Common myeloid progenitor, CD34-positive (primary cell): ENCODE measurements around the gene CYFIP2.

Experiments used
- CTCF ChIA-PET: fragments of 350-600 bp; sonication (Branson Sonifier 250); formaldehyde crosslinking; loops from one replicate; lab custom pipeline; 2021; ENCODE audit warnings: antibody characterized with exemption; lab: Charles Lee
- POLR2A ChIA-PET: fragments of 350-600 bp; sonication (Branson Sonifier 250); formaldehyde crosslinking; loops from one replicate; lab custom pipeline; 2021; ENCODE audit warnings: antibody characterized with exemption; lab: Charles Lee
- DNase-seq, 3 donors: peaks; one replicate each; pipeline versions ENCODE4 v3.0.0 to v3.0.0-alpha.2; 2013
- H3K27ac ChIP-seq, 2 experiments: 1 replicate in 1 of 2; 2 replicates in 1 of 2; pipeline ENCODE4 v1.7.0; 2013; ENCODE audit warnings: inconsistent platforms in 2 of 2, low read length in 2 of 2, mild to moderate bottlenecking in 2 of 2, low read depth in 1 of 2, moderate library complexity in 1 of 2; ENCODE audit not compliant: severe bottlenecking in 2 of 2, insufficient read depth in 1 of 2, poor library complexity in 1 of 2
- H3K27me3 ChIP-seq, 5 experiments: replicated peaks in 2 of 5; 1 replicate in 3 of 5; 2 replicates in 2 of 5; pipeline versions ENCODE4 v1.6.1 to v1.7.0; 2013; ENCODE audit warnings: low read length in 4 of 5, mild to moderate bottlenecking in 2 of 5, moderate library complexity in 2 of 5, inconsistent platforms in 1 of 5; ENCODE audit not compliant: insufficient read depth in 5 of 5, control insufficient read depth in 4 of 5
- H3K36me3 ChIP-seq, 4 experiments: 1 replicate in 2 of 4; 2 replicates in 2 of 4; pipeline versions ENCODE4 v1.6.1 to v1.7.0; 2013; ENCODE audit warnings: low read length in 3 of 4, control low read depth in 1 of 4, mild to moderate bottlenecking in 1 of 4; ENCODE audit not compliant: control insufficient read depth in 4 of 4, insufficient read depth in 4 of 4
- H3K4me1 ChIP-seq, 4 experiments: 1 replicate in 3 of 4; 2 replicates in 1 of 4; pipeline versions ENCODE4 v1.6.1 to v1.7.1; 2013; ENCODE audit warnings: low read length in 3 of 4, mild to moderate bottlenecking in 3 of 4, control low read depth in 1 of 4, inconsistent platforms in 1 of 4, moderate library complexity in 1 of 4; ENCODE audit not compliant: control insufficient read depth in 4 of 4, insufficient read depth in 4 of 4; ENCODE audit errors: control extremely low read depth in 1 of 4
- H3K4me3 ChIP-seq, 7 experiments: 1 replicate in 4 of 7; 2 replicates in 3 of 7; pipeline versions ENCODE4 v1.5.1 to v1.7.0; 2013; ENCODE audit warnings: mild to moderate bottlenecking in 7 of 7, low read length in 6 of 7, moderate library complexity in 6 of 7, inconsistent platforms in 2 of 7, low read depth in 2 of 7, control low read depth in 1 of 7; ENCODE audit not compliant: insufficient read depth in 4 of 7, control insufficient read depth in 1 of 7; ENCODE audit errors: extremely low read depth in 1 of 7
- H3K9me3 ChIP-seq, 5 experiments: 1 replicate in 4 of 5; 2 replicates in 1 of 5; pipeline versions ENCODE4 v1.6.1 to v1.7.1; 2013; ENCODE audit warnings: low read length in 4 of 5, mild to moderate bottlenecking in 2 of 5, inconsistent platforms in 1 of 5, low read depth in 1 of 5, moderate library complexity in 1 of 5; ENCODE audit not compliant: control insufficient read depth in 4 of 5, insufficient read depth in 2 of 5; ENCODE audit errors: control extremely low read depth in 1 of 5
- WGBS: methylation state at CpG from one replicate; pipeline ENCODE4 v1.1.5; 2013; ENCODE audit not compliant: insufficient coverage; 5-methylcytosine and 5-hydroxymethylcytosine counted together

The CYFIP2 gene

GRCh38 chr5:157222506-157223230 lies 43.3 kb upstream of the CYFIP2 start:
- H3K4me3 ChIP-seq, result no peak overlapping the region
- no peak overlapping the region for H3K27ac ChIP-seq
- peaks cover 0 to 32% (median 8%) of the 10 kb centered on the region in 4 experiments for H3K4me1 ChIP-seq
- no peaks in the 10 kb centered on the region for H3K9me3 ChIP-seq
- ChIA-PET CTCF (no interaction called here), POLR2A (no interaction called here)
- peak in 1 of 3 donors; percentile 26 for DNase-seq
- WGBS, result 93% methylated on average over 9 of the region's 10 CpGs
- no peaks in the 10 kb centered on the region for H3K36me3 ChIP-seq
- no peaks in the 10 kb centered on the region for H3K27me3 ChIP-seq

GRCh38 chr5:157225469-157226422 lies 40.2 kb upstream of the CYFIP2 start:
- CTCF ChIA-PET, result interaction anchor here (0.9 kb wide), 1 partner anchor 9 kb away, joined by 3 read pairs; no protein-coding TSS in a partner anchor
- H3K4me1 ChIP-seq, result peaks cover 0 to 21% (median 5%) of the 10 kb centered on the region in 4 experiments
- 100% methylated on average over 3 of the region's 6 CpGs for WGBS

GRCh38 chr5:157230610-157231009 lies 35.3 kb upstream of the CYFIP2 start:
- H3K4me1 ChIP-seq, result no peaks in the 10 kb centered on the region
- ChIA-PET POLR2A (no interaction called here), CTCF (no interaction called here)
- H3K9me3 ChIP-seq, result no peaks in the 10 kb centered on the region
- H3K27ac ChIP-seq, result no peak overlapping the region
- no peaks in the 10 kb centered on the region for H3K36me3 ChIP-seq
- no peak for DNase-seq
- H3K27me3 ChIP-seq, result no peaks in the 10 kb centered on the region
- H3K4me3 ChIP-seq, result no peak overlapping the region

More at GRCh38 chr5:157225469-157226422, 40.2 kb upstream of the CYFIP2 start:
- Histone ChIP-seq H3K9me3 (no peaks in the 10 kb centered on the region), H3K36me3 (no peaks in the 10 kb centered on the region), H3K4me3 (no peak overlapping the region), H3K27ac (no peak overlapping the region), H3K27me3 (no peaks in the 10 kb centered on the region)
- no peak for DNase-seq
- POLR2A ChIA-PET, result no interaction called here

- Histone ChIP-seq H3K27me3 (no peaks in the 10 kb centered on the region), H3K27ac (no peak overlapping the region), H3K4me3 (no peak overlapping the region), H3K36me3 (no peaks in the 10 kb centered on the region), H3K9me3 (no peaks in the 10 kb centered on the region), H3K4me1 (no peaks in the 10 kb centered on the region)
- CTCF ChIA-PET, result no interaction called here
- 75% methylated on average over 4 of the region's 6 CpGs for WGBS
- POLR2A ChIA-PET, result no interaction called here
- DNase-seq, result no peak
Observed at GRCh38 chr5:157232706-157233105, 33.2 kb upstream of the CYFIP2 start.

- H3K4me1 ChIP-seq, result no peaks in the 10 kb centered on the region
- H3K36me3 ChIP-seq, result no peaks in the 10 kb centered on the region
- no peaks in the 10 kb centered on the region for H3K9me3 ChIP-seq
- no peak overlapping the region for H3K4me3 ChIP-seq
- H3K27ac ChIP-seq, result no peak overlapping the region
- DNase-seq, result no peak
- no peaks in the 10 kb centered on the region for H3K27me3 ChIP-seq
- ChIA-PET CTCF (interaction anchor here (0.5 kb wide), 1 partner anchor 354 kb away, joined by 3 read pairs; no protein-coding TSS in a partner anchor), POLR2A (no interaction called here)
- no CpG with 5 or more reads among the region's 3 CpGs for WGBS
Observed at GRCh38 chr5:157233515-157233914, 32.4 kb upstream of the CYFIP2 start.

- CTCF ChIA-PET, result no interaction called here
- 80% methylated on average over 1 of the region's 3 CpGs for whole genome bisulfite sequencing
- DNase-seq, result no peak
- H3K27me3 ChIP-seq, result no peaks in the 10 kb centered on the region
- no peaks in the 10 kb centered on the region for H3K9me3 ChIP-seq
- H3K4me1 ChIP-seq, result no peaks in the 10 kb centered on the region
- H3K36me3 ChIP-seq, result no peaks in the 10 kb centered on the region
- no peak overlapping the region for H3K27ac ChIP-seq
- POLR2A ChIA-PET, result interaction anchor here (1.0 kb wide), 1 partner anchor 9 kb away, joined by 3 read pairs; no protein-coding TSS in a partner anchor
- H3K4me3 ChIP-seq, result no peak overlapping the region
Observed at GRCh38 chr5:157236423-157236822, 29.5 kb upstream of the CYFIP2 start.

GRCh38 chr5:157241483-157241882 lies 24.4 kb upstream of the CYFIP2 start:
- Histone ChIP-seq H3K27ac (no peak overlapping the region), H3K4me1 (no peaks in the 10 kb centered on the region), H3K36me3 (no peaks in the 10 kb centered on the region), H3K4me3 (no peak overlapping the region), H3K9me3 (no peaks in the 10 kb centered on the region), H3K27me3 (no peaks in the 10 kb centered on the region)
- CTCF ChIA-PET, result interaction anchor here (1.0 to 1.1 kb wide), 2 partner anchors 8 to 10 kb away, joined by 3 read pairs; no protein-coding TSS in a partner anchor
- DNase-seq, result no peak
- POLR2A ChIA-PET, result no interaction called here
- WGBS, result 100% methylated on average over 2 of the region's 4 CpGs
